HG02943 (cell line): ENCODE measurements around the gene TMEM37.
"Not testable (repeated sequence)": the region's sequence is repeated elsewhere in the genome, so short reads cannot be mapped to it uniquely, and the experiment has no call there.

Source experiments
- ATAC-seq: cut with Tn5 transposase; IDR thresholded peaks from one replicate; pipeline ENCODE4 v1.9.1; 2021; ENCODE audit warnings: mild to moderate bottlenecking, low read depth, moderate library complexity; ENCODE audit not compliant: unreplicated experiment

Gene TMEM37, protein sequence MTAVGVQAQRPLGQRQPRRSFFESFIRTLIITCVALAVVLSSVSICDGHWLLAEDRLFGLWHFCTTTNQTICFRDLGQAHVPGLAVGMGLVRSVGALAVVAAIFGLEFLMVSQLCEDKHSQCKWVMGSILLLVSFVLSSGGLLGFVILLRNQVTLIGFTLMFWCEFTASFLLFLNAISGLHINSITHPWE

DNA sequence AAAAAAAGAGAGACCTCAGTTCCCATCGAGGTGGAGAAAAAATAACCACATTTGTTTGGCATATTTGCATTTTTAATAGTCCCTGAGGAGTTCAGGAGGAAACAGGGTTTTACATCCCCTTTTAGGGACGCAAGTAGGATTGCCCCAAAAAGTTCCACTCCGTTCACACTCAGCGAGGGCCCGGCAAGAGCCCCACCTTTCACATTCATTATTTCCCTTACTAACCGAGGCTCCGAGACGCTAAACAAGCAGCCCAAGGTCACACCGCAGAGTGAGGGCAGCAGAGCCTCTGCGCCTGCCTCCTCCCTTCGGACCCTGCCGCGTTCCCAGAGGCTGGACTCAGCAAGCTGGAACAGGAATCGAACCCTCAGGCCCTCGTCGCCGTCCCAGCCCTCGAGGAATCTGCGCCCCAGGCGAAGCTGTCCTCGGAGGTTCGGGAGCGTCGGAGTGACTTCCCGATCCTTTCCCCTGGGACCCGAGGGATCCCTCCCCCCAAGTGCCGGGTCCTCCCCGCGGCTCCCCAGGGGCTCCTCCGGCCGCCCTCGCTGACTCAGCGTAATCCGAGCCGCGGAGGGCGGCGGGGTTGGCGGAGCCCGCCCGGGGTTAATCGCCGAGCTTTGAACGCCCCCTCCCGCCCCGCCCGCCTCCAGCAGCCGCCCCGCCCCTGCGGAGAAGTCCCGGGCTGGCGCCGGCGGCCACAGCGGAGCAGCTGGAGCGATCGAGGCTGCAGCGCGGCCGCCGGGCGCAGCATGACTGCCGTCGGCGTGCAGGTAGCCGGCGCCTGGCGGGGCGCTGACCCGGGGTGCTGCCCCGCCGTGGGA lies at the start of gene TMEM37:
Gene TMEM37 (plus strand): TSS at position 700 of the 821 bp plus-strand sequence. CDS start 50 bp downstream, at position 750.
- ATAC-seq = peak; percentile 55

DNA sequence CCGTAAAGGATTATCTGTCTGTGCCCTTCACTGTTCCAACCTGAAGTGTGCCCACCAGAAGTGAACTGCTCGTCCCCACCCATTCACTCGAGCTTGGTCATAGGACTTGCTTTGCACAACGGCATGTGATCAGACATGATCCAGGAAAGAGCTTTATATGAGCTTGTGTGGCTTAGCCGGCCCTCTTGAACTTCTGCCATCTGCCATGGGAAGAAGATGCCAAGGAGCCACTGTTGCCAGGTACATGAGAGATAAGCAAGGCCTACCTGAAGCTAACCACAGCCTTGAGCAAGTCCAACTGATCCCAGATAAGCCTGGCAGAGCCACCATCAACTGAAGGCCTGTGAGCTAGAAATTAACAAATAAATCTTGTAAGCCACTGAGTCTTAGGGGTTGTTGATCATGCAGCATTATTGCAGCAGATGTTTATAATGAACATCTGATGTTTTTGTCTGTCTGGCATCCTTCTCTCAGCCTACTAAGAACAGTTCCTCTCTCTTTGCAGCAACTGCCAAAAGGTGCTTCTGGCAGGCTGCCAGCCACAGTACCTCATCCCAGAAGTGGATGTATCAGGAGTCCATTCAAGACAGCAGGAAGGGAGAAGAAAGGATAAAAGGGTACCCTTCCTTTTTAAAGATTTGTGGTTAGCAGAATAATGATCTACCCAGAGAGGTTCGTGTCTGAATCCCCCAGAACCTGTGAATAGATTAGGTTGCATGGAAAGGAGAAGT lies 48.1 kb upstream of the TMEM37 start:
- ATAC-seq = no peak

DNA sequence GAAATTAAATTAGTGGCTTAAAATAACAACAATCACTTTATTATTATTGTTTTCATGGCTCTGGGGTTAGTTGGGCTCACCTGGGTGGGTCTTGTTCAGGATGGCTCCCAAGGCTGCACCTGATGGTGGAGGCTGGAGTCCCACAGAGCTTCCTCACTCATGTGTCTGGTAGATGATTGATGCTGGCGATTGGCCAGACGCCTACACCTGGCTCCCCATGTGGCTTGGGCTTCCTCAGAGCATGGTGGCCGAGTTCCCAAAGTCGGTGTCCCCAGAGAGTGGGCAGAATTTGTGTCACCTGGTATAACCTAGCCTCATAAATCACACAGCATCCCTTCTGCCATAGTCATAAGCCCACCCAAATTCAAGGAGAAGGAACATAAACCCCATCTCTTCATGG lies 46.7 kb upstream of the TMEM37 start:
- ATAC-seq = no peak

DNA sequence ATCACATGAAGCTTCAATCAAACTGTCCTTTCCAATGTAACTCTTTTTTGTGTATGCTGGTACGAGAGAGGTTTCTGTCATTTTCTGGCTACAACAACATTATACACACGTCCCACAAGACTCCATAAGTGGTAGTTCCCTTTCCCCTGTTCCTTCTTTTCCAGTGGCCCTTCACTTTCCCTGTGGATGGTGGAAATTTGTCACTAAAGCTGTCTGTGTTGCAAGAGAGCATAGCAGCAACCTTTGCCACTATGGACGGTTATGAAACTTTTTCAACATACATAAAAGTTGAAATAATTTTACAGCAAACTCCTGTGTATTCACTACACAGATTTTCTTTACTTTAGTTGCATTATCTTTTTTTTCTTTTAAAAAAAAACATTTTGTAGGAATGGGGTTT lies 46.2 kb upstream of the TMEM37 start:
- no peak for ATAC-seq

DNA sequence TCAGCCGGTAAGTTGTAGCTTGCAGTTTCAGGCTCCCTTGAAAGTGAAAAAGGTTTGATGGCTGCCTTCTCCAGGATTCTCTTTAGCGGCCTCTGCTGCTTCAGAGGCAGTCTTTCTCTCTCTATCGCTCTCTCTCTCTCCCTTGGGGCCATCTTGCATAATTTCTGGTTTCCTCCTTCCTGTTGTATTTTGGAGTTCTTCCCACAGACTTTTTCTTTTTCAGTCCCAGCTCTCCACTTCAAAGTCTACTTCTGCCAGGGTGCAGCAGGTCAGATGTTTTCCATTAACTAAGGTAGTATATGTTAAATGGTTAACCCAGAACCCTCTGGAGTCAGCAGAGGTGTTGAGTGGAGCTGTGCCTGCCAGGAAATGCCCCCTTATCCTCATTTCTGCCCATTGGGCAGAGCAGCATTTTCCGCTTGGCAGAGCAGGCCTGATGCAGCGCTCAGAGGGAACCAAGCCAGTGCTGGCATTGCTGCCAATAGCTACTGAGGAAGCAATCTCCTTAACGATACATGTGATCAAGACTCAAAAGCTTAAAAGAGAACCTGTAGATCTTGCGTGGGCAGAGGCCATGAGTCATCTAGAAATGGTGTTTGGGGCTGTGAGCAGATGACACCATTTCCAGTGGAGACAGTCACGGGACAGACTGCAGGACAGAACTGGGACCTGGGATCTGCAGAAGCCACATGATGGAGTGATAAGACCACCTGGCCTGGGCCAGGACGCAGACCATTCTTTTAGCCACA lies 44.1 kb upstream of the TMEM37 start:
- ATAC-seq = peak; percentile 68

DNA sequence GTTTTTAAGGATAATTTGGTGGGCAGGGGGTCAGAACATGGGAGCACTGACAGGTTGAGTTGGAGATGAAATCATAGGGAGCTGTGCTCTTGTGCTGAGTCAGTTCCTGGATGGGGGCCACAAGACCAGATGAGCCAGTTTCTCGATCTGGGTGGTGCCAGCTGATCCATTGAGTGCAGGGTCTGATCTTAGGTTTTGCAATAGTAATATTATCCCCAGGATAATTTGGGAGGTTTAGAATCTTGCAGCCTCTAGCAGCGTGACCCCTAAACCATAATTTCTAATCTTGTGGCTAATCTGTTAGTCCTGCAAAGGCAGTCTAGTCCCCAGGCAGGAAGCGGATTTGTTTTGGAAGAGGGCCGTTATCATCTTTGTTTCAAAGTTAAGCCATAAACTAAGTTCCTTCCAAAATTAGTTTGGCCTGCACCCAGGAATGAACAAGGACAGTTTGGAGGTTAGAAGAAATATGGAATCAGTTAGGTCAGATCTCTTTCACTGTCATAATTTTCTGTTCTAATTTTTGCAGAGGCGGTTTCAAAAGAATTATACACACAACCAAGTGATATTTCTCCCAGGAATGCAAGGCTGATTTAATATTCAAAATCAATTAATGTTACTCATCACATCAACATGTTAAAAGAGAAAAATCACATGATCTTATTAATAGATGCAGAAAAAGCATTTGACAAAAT lies 41.9 kb upstream of the TMEM37 start:
- ATAC-seq = no peak

DNA sequence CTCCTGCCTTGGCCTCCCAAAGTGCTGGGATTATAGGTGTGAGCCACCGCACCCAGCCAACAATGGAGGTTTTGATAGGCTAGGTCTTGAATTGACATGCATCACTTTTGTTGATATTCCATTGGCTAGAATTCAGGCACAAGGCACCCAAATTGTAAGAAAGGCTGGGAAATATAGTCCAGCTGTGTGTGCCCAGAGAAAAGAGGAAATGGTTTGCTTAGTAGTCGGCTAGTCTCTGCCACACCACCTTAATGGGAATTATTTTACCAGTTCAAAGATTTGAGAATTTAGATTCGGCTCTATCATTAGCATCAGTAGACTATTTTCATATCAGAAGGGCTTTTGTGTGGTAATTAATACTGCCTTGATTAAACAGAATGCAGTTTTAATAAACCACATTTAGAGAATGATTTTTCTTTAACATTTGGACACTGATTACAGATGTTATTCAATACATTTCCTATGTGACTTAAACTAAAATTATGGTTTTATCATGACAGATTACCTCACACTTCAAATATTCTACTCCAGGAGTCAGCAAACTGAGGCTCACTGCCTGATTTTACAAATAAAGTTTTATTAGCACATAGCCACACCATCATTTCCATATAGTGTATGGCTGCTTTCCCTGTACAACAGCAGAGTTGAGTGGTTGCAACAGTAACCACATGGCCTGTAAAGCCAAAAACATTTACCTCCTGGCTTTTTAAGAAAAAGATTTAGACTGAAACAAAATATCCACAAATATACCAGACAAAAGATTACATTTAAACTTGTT lies 37.5 kb upstream of the TMEM37 start:
- no peak for ATAC-seq

DNA sequence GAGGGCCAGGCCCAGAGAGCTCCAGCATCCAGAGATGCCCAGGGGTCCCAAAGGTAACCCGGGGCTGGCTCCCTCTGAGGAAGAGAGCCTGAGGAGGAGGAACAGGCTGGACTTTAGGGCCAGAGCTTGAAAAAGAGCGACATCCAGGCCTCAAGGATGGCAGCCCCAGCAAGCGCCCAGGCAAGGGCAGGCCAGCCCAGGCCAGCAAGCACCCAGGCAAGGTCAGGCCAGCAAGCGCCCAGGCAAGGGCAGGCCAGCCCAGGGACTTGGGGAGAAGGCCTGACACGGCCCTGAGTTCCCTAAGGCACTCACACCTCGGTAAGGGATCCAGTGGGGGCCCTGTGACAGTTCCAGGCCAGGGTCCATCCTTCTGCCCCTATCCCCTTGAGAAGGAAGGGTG lies 34.5 kb upstream of the TMEM37 start:
- ATAC-seq = no peak

DNA sequence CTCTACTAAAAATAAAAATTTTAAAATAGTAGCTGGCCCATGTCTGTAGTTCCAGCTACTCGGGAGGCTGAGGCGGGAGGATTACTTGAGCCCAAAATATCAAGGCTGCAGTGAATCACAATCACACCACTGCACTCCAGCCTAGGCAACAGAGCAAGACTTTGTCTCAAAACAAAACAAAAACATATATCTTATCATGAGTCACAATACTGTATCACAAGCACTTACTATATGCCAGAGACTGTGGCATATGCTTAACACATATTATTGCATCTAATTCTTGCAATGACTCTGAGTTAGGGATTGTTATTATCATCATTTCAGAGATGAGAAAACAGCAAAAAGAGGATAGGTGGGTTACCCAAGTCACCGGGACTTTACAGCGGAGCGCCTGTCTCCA lies 29.5 kb upstream of the TMEM37 start:
- ATAC-seq = no peak

DNA sequence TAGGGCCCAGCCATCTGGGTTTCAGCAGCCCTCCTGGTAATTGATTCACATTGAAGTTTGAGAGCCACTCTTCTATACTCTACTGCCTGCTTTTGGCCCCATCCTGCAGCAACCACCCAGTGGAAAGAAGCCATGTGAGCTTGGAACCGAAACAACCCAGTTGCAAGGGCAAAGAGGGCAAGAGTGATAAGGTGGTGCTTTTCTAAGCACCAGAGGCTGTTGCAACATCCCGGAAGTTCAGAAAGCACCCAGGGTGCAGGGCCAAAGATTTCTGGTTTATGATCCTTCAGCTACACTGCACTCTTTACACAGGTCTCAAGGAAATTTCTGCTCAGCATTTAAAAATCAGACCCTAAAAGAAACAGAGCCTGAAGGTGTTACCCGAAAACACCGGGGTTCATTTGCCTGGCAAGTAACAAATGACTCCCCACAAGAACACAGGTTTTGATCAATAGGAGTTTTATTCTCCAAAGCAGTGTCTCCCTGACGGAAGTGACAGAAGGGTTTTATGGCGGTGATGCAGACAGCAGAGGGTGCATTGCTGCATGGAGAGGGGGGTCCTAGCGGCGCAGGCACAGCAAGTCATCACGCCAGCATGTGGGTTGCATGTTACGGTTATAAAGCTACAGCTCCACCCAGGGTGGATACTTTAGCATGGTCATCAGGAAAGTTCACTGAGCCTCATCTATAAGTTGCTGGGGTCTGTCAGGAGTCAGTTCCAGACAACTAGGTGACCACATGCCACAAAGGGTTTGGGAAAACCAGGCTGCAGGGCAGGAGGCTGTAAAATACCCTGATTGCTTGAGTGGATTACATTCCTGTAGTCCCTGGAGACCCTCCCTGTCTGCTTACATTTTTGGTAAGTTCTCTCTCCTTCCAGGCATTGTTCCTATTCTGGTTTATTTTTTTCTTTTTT lies 28.8 kb upstream of the TMEM37 start:
- ATAC-seq = no peak

DNA sequence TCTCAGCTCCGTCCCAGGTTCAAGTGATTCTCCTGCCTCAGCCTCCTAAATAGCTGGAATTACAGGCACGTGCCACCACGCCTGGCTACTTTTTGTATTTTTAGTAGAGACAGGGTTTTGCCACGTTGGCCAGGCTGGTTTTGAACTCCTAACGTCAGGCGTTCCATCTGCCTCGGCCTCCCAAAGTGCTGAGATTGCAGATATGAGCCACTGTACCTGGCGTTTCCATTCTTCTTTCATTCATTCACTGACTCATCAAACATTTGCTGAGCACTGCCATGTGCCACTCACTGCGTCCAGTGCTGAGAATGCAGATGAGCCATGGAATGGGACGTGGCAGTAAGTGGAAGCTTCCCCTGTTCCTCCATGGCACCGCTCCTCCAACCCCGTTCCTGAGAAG lies 28.0 kb upstream of the TMEM37 start:
- ATAC-seq = not testable (repeated sequence)

DNA sequence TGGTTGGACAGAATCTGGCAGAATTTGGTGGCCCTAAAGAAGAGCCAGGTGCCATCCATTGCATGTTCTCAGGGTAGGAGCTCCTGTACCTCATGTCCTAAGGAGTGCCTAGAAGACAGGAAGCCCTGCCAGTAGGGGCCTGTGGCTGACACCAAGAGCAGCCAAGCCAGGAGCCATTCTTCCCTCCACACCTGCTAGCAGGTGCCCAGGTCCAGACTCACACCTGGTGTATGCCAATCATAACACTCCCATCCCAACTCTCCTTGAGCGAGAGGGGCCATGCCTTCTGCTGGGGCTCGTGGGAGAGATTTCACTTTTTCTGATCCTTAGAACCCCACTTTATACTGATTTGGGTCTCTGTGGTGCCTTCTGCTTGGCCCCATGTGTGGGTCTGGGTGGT lies 26.5 kb upstream of the TMEM37 start:
- no peak for ATAC-seq

DNA sequence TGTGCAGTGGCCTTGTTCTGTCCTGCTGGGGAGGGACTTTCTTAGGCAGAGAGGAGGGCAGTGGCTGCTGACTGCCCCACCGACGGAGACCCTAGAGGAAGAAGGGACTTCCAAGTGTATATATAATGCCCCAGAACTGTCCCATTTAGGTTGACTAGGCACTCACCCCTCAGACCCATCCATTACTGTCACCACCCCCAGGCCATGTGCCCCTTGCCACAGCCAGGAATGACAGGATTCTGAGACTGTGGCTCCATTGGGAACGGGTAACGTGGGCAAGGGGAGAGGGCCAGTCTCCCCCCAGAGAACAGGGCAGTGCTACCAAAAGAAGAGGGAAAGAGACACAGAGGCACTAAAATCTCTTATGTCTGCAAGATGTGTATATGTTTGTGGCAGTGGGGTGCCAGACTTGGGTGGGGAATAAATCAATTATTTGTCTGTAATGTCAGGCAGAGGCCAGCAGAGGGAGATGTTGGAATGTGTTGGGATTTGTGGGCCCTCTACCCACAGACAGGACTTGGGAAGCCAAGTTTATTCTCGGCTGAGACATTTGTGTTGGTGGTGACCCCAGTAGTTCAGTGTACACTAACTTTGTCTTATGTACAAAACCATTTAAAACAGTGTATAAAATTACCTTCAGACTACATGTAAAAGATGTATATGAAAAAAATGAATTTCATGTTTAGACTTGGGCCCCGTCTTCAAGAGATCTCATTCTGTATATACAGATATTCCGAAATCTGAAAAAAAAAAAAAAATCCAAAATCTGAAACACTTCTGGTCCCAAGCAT lies 24.0 kb upstream of the TMEM37 start:
- no peak for ATAC-seq

DNA sequence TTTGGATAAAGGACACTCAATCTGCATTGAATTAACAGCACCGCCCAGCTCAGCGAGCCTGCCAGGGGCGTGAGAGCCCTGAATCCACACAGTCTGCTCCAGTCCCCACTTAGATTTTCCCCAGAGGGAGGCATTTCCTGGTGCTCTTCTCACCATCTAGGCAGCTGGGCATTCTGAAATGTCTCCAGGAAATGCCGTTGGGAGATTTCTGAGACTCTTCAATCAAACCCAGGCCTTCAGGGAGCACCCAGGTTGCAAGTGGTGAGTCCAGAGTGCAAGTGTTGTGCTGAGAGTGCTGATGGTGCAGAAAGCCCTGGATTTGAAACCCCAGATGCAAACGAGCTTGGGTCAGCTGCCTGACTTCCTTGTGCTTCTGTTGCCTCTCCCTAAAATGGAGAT lies 23.4 kb upstream of the TMEM37 start:
- ATAC-seq = no peak

DNA sequence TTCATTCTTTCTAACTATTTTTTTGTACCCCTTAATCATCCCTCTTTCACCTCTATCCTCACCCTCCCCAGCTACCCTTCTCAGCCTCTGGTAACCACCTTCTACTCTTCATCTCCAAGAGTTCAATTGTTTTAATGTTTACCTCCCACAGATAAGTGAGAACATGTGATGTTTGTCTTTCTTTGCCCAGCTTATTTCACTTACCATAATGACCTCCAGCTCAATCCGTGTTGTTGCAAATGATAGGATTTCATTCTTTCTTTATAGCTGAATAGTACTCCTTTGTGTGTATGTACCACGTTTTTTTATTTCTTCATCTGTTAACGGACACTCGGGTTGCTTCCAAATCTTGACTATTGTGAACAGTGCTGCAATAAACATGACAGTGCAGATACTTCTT lies 22.1 kb upstream of the TMEM37 start:
- ATAC-seq = no peak

DNA sequence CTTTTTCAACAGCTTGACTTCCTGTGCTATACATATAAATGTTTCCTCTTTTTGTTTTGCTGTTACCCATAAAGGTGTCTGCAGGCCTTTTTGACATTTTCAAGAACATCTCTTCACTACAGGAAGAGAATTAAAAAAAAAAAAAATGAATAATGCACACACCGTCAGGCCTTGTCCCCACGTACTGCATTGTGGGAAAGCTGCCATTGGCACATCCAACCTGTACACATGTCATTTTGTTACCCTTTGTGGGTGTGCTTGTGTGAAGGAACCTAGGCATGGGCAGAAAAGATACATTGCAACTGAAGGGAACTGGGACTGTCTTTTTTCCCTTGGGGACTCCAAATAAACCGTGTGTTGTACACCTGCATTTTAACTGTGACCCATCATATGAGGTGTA lies 16.8 kb upstream of the TMEM37 start:
- ATAC-seq = no peak

DNA sequence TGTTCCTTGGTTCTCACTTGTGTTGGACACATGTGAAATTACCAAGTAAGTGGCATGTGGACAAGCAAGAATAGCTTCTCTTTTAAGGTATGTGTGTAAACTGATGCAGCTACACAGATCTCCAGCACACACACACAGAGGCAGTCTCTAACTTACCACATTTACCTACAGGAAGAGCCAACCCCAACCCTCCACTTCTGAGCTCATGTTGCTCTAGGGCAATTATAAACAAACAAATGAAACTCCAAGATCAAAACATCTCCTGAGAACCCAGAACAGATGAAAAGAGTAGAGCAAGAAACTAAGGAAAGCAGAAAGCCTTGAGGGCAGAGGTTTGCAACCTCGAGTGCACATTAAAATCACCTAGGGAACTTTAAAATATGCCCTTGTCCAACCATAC lies 16.0 kb upstream of the TMEM37 start:
- ATAC-seq = no peak
